HEK293T (cell line): ENCODE results near the gene ANXA6.

Source experiments
- CTCF ChIA-PET: fragments of 350-600 bp; formaldehyde crosslinking; extraction: SDS; loops from one replicate; lab custom pipeline; 2021; ENCODE audit warnings: antibody characterized with exemption, inconsistent platforms; lab: Yijun Ruan, JAX
- POLR2A ChIA-PET: fragments of 350-600 bp; formaldehyde crosslinking; extraction: SDS; loops from one replicate; lab custom pipeline; 2020; ENCODE audit warnings: antibody characterized with exemption, inconsistent platforms; lab: Yijun Ruan, JAX
- DNase-seq: peaks from one replicate; pipeline ENCODE4 v3.0.0; 2012; ENCODE audit warnings: mixed read lengths; ENCODE audit errors: extremely low spot score
- ARNT ChIP-seq: fragments of 450-650 bp; IDR thresholded peaks from 2 replicates; pipeline ENCODE4 v1.6.1; 2017; ENCODE audit warnings: mild to moderate bottlenecking
- BHLHE40 ChIP-seq: fragments of 450-650 bp; IDR thresholded peaks from 2 replicates; pipeline ENCODE4 v1.6.1; 2016; ENCODE audit warnings: mild to moderate bottlenecking, moderate library complexity, borderline replicate concordance
- CTBP1 ChIP-seq: fragments of 450-650 bp; IDR thresholded peaks from 2 replicates; pipeline ENCODE4 v1.6.1; 2016; ENCODE audit warnings: borderline replicate concordance
- ELF4 ChIP-seq: fragments of 450-650 bp; IDR thresholded peaks from 2 replicates; pipeline ENCODE4 v1.6.1; 2017; ENCODE audit warnings: antibody characterized with exemption
- FOXA1 ChIP-seq: fragments of 450-650 bp; IDR thresholded peaks from 2 replicates; pipeline ENCODE4 v1.6.1; 2016; ENCODE audit warnings: mild to moderate bottlenecking
- FOXK2 ChIP-seq: fragments of 450-650 bp; IDR thresholded peaks from 2 replicates; pipeline ENCODE4 v1.6.1; 2016; ENCODE audit warnings: mild to moderate bottlenecking
- FOXM1 ChIP-seq: fragments of 450-650 bp; IDR thresholded peaks from 2 replicates; pipeline ENCODE4 v1.6.1; 2017; ENCODE audit warnings: mild to moderate bottlenecking, borderline replicate concordance
- HDGF ChIP-seq: fragments of 450-650 bp; IDR thresholded peaks from 2 replicates; pipeline ENCODE4 v1.6.1; 2017; ENCODE audit warnings: antibody characterized with exemption, borderline replicate concordance
- L3MBTL2 ChIP-seq: fragments of 450-650 bp; conservative IDR thresholded peaks from 2 replicates; pipeline ENCODE4 v1.6.1; 2016; ENCODE audit warnings: mild to moderate bottlenecking
- LEF1 ChIP-seq: fragments of 450-650 bp; IDR thresholded peaks from 2 replicates; pipeline ENCODE4 v1.6.1; 2017; ENCODE audit warnings: mild to moderate bottlenecking, borderline replicate concordance
- NFRKB ChIP-seq: fragments of 450-650 bp; IDR thresholded peaks from 2 replicates; pipeline ENCODE4 v1.6.1; 2016; ENCODE audit warnings: mild to moderate bottlenecking, moderate library complexity
- SP1 ChIP-seq: fragments of 450-650 bp; IDR thresholded peaks from 2 replicates; pipeline ENCODE4 v1.6.1; 2017
- SUZ12 ChIP-seq: fragments of 450-650 bp; IDR thresholded peaks from 2 replicates; pipeline ENCODE4 v1.6.1; 2016; ENCODE audit warnings: mild to moderate bottlenecking
- TARDBP ChIP-seq: fragments of 450-650 bp; IDR thresholded peaks from 2 replicates; pipeline ENCODE4 v1.6.1; 2016
- ZNF384 ChIP-seq: fragments of 450-650 bp; IDR thresholded peaks from 2 replicates; pipeline ENCODE4 v1.6.1; 2016
- TF ChIP-seq, protein P1 (sequence below): fragments of 450-650 bp; IDR thresholded peaks from 2 replicates; pipeline ENCODE4 v1.6.1; 2016

Gene ANXA6

DNA sequence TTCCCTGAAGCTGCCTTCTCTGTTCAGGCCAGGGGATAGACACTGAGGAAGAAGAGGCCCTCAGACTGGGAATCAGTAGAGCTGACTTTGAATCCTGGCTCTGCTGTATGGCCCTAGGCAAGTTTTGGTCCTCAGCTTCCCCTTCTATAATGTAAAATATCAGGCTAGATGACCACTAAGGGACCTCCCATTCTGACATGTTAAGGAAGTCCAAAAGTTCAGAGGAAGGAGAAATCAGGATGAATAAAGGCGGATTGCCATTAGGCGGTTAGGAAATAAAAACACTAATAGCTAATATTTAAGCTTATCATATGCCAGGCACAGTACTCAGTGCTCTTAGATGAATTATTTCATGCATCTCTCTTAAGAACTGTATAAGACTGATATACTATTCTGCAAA lies 67.9 kb downstream of the ANXA6 start:
- CTCF ChIA-PET: interaction anchor here (1.3 kb wide), 1 partner anchor 26 kb away, joined by 7 read pairs; no protein-coding TSS in a partner anchor
- no peak for TF ChIP-seq FOXA1
- TF ChIP-seq NFRKB: no peak
- no peak for TF ChIP-seq CTBP1
- TF ChIP-seq SUZ12: no peak
- TF ChIP-seq ARNT: no peak
- TF ChIP-seq, protein P1, sequence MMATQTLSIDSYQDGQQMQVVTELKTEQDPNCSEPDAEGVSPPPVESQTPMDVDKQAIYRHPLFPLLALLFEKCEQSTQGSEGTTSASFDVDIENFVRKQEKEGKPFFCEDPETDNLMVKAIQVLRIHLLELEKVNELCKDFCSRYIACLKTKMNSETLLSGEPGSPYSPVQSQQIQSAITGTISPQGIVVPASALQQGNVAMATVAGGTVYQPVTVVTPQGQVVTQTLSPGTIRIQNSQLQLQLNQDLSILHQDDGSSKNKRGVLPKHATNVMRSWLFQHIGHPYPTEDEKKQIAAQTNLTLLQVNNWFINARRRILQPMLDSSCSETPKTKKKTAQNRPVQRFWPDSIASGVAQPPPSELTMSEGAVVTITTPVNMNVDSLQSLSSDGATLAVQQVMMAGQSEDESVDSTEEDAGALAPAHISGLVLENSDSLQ: no peak
- no peak for TF ChIP-seq ELF4
- TF ChIP-seq LEF1: no peak
- no peak for TF ChIP-seq HDGF
- no peak for TF ChIP-seq SP1
- no peak for TF ChIP-seq L3MBTL2
- TF ChIP-seq ZNF384: no peak
- no peak for TF ChIP-seq BHLHE40
- TF ChIP-seq FOXK2: no peak
- no peak for DNase-seq
- POLR2A ChIA-PET: interaction anchor here (1.0 to 2.0 kb wide), 2 partner anchors 8 to 9 kb away, joined by 3 to 10 read pairs; partner anchors contain the start of gene TNIP1

- ChIA-PET CTCF (interaction anchor here (0.6 to 1.3 kb wide), 2 partner anchors 26 to 231 kb away, joined by 5 to 7 read pairs; no protein-coding TSS in a partner anchor), POLR2A (interaction anchor here (2.0 kb wide), 1 partner anchor 8 kb away, joined by 10 read pairs; the partner anchor contains the start of gene TNIP1)
- DNase-seq: no peak
- TF ChIP-seq SP1 (no peak), ELF4 (no peak), FOXK2 (no peak), TARDBP (no peak), BHLHE40 (no peak), HDGF (no peak), CTBP1 (no peak)
- TF ChIP-seq, protein P1: no peak
These were observed 68.6 kb downstream of the ANXA6 start for GRCh38 chr5:151088986-151089385.

- no peak for TF ChIP-seq HDGF
- no peak for TF ChIP-seq ARNT
- no peak for TF ChIP-seq ELF4
- TF ChIP-seq BHLHE40: no peak
- TF ChIP-seq LEF1: no peak
- TF ChIP-seq, protein P1: no peak
- no peak for TF ChIP-seq CTBP1
- no peak for TF ChIP-seq SUZ12
- TF ChIP-seq FOXK2: no peak
- TF ChIP-seq FOXA1: no peak
- TF ChIP-seq NFRKB: no peak
- no peak for TF ChIP-seq SP1
- no peak for TF ChIP-seq FOXM1
- ChIA-PET POLR2A (no interaction called here), CTCF (no interaction called here)
- DNase-seq: no peak
These were observed 70.1 kb downstream of the ANXA6 start for GRCh38 chr5:151087486-151087885.

DNA sequence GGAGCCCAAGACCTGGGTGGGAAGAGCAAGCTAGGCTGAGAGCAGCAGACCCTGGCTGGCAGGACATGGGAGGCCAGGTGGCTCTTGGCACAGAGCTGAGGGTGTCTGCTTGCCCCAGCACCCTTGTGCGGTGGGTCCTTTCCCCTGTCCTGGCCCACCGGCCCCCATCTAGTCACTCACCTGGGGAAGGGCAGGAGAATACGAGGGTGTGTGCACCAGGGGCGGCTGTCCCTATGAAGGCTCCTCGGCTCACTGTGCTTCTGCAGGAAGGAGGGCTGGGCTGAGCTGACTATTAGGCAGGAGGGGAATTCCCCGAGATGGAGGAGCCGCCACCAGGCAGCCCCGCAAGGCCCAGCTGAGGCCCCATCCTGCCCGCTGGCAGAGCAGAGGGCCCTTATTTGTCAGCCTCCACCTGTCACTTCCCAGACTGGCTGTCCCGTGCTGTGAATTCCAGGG lies 70.6 kb downstream of the ANXA6 start:
- no peak for DNase-seq
- ChIA-PET POLR2A (no interaction called here), CTCF (interaction anchor here (1.0 kb wide), 1 partner anchor 28 kb away, joined by 3 read pairs; no protein-coding TSS in a partner anchor)
- TF ChIP-seq HDGF (no peak), ELF4 (no peak), NFRKB (no peak), SP1 (no peak), L3MBTL2 (no peak), ZNF384 (no peak), FOXA1 (no peak), TARDBP (no peak), FOXK2 (no peak), ARNT (no peak), LEF1 (no peak), BHLHE40 (no peak), FOXM1 (no peak), CTBP1 (no peak), SUZ12 (no peak)
- TF ChIP-seq, protein P1: no peak

DNA sequence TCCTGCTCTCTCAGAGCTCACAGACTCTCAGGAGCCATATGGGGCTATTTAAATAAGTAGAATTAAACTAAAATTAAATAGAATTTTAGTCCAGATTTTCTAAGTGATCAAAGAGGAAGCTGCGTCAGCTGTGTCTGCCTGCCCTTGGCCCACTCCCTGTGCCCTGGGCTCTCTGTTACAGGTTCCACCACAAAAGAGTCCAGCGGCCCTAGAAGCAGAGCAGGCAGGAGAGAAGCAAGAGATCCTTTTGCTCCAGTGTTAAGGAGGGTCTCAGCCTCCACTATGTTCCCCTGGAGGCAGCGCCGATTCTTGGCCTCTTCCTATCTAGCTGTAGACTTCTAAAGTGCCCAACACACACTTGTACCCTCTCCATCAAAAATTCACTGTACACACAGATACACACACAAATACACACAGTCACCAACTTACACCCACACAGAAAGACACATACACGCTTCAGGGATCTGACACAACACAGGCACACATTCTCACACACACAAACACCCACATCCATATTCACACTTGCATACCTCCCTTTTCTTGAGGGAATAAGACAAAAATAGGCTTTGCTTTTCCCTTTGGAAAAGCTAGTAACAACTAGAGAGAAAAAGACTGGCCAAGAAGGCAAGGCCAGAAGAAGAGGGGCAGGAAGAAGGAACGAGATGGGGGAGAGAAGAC lies 71.2 kb downstream of the ANXA6 start:
- CTCF ChIA-PET: interaction anchor here (1.0 kb wide), 1 partner anchor 29 kb away, joined by 3 read pairs; no protein-coding TSS in a partner anchor

More for the DNA sequence above, 71.2 kb downstream of the ANXA6 start:
- POLR2A ChIA-PET: no interaction called here
- no peak for TF ChIP-seq LEF1
- TF ChIP-seq FOXA1: no peak
- TF ChIP-seq SUZ12: no peak
- TF ChIP-seq CTBP1: no peak
- no peak for TF ChIP-seq FOXM1
- TF ChIP-seq, protein P1: no peak
- TF ChIP-seq ARNT: no peak
- TF ChIP-seq SP1: no peak
- TF ChIP-seq FOXK2: no peak
- TF ChIP-seq HDGF: no peak
- TF ChIP-seq ELF4: no peak
- TF ChIP-seq NFRKB: no peak
- no peak for TF ChIP-seq BHLHE40
- no peak for TF ChIP-seq L3MBTL2
- TF ChIP-seq TARDBP: no peak
- no peak for TF ChIP-seq ZNF384
- DNase-seq: no peak
